ENCODE results near the gene LBR.

- TF ChIP-seq CTCF (conservative IDR thresholded peaks at IDR 0.05) (no peak), ZFX (IDR thresholded peaks at IDR 0.05) (no peak)
Observed at GRCh38 chr1:225354906-225355305, 72.9 kb downstream of the LBR start.

All from C4-2B (cell line).